GM23338 (cell line): ENCODE data around the gene PARVA. TPM values are rescaled to one million over a fixed set of nuclear protein-coding genes. Genes with fewer than 3 reads are reported as not detected.

Source experiments
- ATAC-seq: fragments of 200-7000 bp; cut with Tn5 transposase; 3 replicates; pipeline ENCODE4 v1.9.1; 2020
- DNase-seq: peaks from one replicate; pipeline ENCODE4 v3.0.0-alpha.2; 2015; ENCODE audit warnings: low spot score
- H2AFZ ChIP-seq: fragments of 200-600 bp; sonication (generic); 2 replicates; pipeline ENCODE4 v1.8.0; 2016; ENCODE audit warnings: antibody characterized with exemption, mild to moderate bottlenecking, moderate library complexity
- H3F3A ChIP-seq: fragments of 200-600 bp; sonication (generic); replicated peaks from 2 replicates; pipeline ENCODE4 v1.8.0; 2017; ENCODE audit warnings: antibody characterized with exemption, mixed run types, low read depth
- H3K27ac ChIP-seq: fragments of 200-600 bp; sonication (generic); 2 replicates; pipeline ENCODE4 v1.6.1; 2016; ENCODE audit warnings: low read depth
- H3K27me3 ChIP-seq: fragments of 200-600 bp; sonication (generic); 2 replicates; pipeline ENCODE4 v1.8.0; 2016; ENCODE audit warnings: mild to moderate bottlenecking, mixed run types, moderate library complexity; ENCODE audit not compliant: insufficient read depth
- H3K36me3 ChIP-seq: fragments of 200-600 bp; sonication (generic); 2 replicates; pipeline ENCODE4 v1.8.0; 2016; ENCODE audit warnings: mild to moderate bottlenecking; ENCODE audit not compliant: insufficient read depth
- H3K4me1 ChIP-seq: fragments of 200-600 bp; sonication (generic); 2 replicates; pipeline ENCODE4 v1.8.0; 2016; ENCODE audit warnings: mild to moderate bottlenecking, moderate library complexity; ENCODE audit not compliant: insufficient read depth
- H3K4me2 ChIP-seq: fragments of 200-600 bp; sonication (generic); 2 replicates; pipeline ENCODE4 v1.7.1; 2017; ENCODE audit warnings: mixed run types
- H3K4me3 ChIP-seq: fragments of 200-600 bp; sonication (generic); 2 replicates; pipeline ENCODE4 v1.6.1; 2016; ENCODE audit warnings: mixed run types
- H3K79me2 ChIP-seq: fragments of 200-600 bp; sonication (generic); replicated peaks from 2 replicates; pipeline ENCODE4 v1.8.0; 2017; ENCODE audit warnings: mild to moderate bottlenecking; ENCODE audit not compliant: insufficient read depth
- H3K9me2 ChIP-seq: fragments of 200-600 bp; sonication (generic); 2 replicates; pipeline ENCODE4 v1.8.0; 2017; ENCODE audit not compliant: insufficient read depth
- H4K20me1 ChIP-seq: fragments of 200-600 bp; sonication (generic); replicated peaks from 2 replicates; pipeline ENCODE4 v1.8.0; 2017; ENCODE audit warnings: mild to moderate bottlenecking; ENCODE audit not compliant: insufficient read depth
- H3K27ac Mint-ChIP-seq: 2 replicates; pipeline ENCODE4 v1.8.0; 2020; ENCODE audit warnings: inconsistent platforms, mild to moderate bottlenecking, moderate library complexity, mixed read lengths
- H3K27me3 Mint-ChIP-seq: 3 replicates; pipeline ENCODE4 v1.8.0; 2022; ENCODE audit warnings: low read depth, mild to moderate bottlenecking, moderate library complexity, mixed read lengths, inconsistent platforms; ENCODE audit not compliant: insufficient read depth, poor library complexity
- H3K36me3 Mint-ChIP-seq: 3 replicates; pipeline ENCODE4 v1.8.0; 2021; ENCODE audit warnings: low read depth, mild to moderate bottlenecking, inconsistent platforms, moderate library complexity, mixed read lengths
- H3K4me1 Mint-ChIP-seq: 3 replicates; pipeline ENCODE4 v1.8.0; 2020; ENCODE audit warnings: mild to moderate bottlenecking, inconsistent platforms, mixed read lengths
- H3K4me3 Mint-ChIP-seq: 3 replicates; pipeline ENCODE4 v1.8.0; 2021; ENCODE audit warnings: moderate library complexity, mild to moderate bottlenecking, inconsistent platforms, mixed read lengths
- H3K9me3 Mint-ChIP-seq: 3 replicates; pipeline ENCODE4 v1.8.0; 2020; ENCODE audit warnings: moderate library complexity, mild to moderate bottlenecking, inconsistent platforms, mixed read lengths
- NANOG ChIP-seq: IDR thresholded peaks from 2 replicates; pipeline ENCODE4 v1.6.1; 2016; ENCODE audit warnings: antibody characterized with exemption, borderline replicate concordance
- POLR2AphosphoS5 ChIP-seq: IDR thresholded peaks from 2 replicates; pipeline ENCODE4 v1.6.1; 2016; ENCODE audit warnings: antibody characterized with exemption, low read depth
- ZNF331 ChIP-seq: fragments of 250-450 bp; sonication (Bioruptor Pico); IDR thresholded peaks from 2 replicates; pipeline ENCODE4 v1.5.0; 2020; ENCODE audit warnings: low read depth, mild to moderate bottlenecking, moderate library complexity
- polyA plus RNA-seq: library from polyadenylated mRNA; unstranded; fragments of >200 nt; fragmentation: Nextera tagmentation; extraction: Ambion mirVana; gene quantifications from 2 replicates; pipeline ENCODE4 v1.2.1, GENCODE V29; 2016
- total RNA-seq: library from RNA; depleted of rRNA; stranded (reverse); fragments of >200 nt; shearing (Covaris generic); gene quantifications from 2 replicates; pipeline ENCODE4 v1.2.3, GENCODE V29; 2014
- TF ChIP-seq, protein P1 (sequence below): fragments of 250-450 bp; sonication (Bioruptor Pico); IDR thresholded peaks from 2 replicates; pipeline ENCODE4 v1.5.0; 2020; ENCODE audit warnings: mild to moderate bottlenecking, moderate library complexity

The PARVA gene
- total and polyA plus RNA-seq, 2 experiments from 2014 or later, result 5.8 to 6.9 TPM

GRCh38 chr11:12417691-12418611 is 40.6 kb downstream of the PARVA start (continued):
- TF ChIP-seq, protein P1, sequence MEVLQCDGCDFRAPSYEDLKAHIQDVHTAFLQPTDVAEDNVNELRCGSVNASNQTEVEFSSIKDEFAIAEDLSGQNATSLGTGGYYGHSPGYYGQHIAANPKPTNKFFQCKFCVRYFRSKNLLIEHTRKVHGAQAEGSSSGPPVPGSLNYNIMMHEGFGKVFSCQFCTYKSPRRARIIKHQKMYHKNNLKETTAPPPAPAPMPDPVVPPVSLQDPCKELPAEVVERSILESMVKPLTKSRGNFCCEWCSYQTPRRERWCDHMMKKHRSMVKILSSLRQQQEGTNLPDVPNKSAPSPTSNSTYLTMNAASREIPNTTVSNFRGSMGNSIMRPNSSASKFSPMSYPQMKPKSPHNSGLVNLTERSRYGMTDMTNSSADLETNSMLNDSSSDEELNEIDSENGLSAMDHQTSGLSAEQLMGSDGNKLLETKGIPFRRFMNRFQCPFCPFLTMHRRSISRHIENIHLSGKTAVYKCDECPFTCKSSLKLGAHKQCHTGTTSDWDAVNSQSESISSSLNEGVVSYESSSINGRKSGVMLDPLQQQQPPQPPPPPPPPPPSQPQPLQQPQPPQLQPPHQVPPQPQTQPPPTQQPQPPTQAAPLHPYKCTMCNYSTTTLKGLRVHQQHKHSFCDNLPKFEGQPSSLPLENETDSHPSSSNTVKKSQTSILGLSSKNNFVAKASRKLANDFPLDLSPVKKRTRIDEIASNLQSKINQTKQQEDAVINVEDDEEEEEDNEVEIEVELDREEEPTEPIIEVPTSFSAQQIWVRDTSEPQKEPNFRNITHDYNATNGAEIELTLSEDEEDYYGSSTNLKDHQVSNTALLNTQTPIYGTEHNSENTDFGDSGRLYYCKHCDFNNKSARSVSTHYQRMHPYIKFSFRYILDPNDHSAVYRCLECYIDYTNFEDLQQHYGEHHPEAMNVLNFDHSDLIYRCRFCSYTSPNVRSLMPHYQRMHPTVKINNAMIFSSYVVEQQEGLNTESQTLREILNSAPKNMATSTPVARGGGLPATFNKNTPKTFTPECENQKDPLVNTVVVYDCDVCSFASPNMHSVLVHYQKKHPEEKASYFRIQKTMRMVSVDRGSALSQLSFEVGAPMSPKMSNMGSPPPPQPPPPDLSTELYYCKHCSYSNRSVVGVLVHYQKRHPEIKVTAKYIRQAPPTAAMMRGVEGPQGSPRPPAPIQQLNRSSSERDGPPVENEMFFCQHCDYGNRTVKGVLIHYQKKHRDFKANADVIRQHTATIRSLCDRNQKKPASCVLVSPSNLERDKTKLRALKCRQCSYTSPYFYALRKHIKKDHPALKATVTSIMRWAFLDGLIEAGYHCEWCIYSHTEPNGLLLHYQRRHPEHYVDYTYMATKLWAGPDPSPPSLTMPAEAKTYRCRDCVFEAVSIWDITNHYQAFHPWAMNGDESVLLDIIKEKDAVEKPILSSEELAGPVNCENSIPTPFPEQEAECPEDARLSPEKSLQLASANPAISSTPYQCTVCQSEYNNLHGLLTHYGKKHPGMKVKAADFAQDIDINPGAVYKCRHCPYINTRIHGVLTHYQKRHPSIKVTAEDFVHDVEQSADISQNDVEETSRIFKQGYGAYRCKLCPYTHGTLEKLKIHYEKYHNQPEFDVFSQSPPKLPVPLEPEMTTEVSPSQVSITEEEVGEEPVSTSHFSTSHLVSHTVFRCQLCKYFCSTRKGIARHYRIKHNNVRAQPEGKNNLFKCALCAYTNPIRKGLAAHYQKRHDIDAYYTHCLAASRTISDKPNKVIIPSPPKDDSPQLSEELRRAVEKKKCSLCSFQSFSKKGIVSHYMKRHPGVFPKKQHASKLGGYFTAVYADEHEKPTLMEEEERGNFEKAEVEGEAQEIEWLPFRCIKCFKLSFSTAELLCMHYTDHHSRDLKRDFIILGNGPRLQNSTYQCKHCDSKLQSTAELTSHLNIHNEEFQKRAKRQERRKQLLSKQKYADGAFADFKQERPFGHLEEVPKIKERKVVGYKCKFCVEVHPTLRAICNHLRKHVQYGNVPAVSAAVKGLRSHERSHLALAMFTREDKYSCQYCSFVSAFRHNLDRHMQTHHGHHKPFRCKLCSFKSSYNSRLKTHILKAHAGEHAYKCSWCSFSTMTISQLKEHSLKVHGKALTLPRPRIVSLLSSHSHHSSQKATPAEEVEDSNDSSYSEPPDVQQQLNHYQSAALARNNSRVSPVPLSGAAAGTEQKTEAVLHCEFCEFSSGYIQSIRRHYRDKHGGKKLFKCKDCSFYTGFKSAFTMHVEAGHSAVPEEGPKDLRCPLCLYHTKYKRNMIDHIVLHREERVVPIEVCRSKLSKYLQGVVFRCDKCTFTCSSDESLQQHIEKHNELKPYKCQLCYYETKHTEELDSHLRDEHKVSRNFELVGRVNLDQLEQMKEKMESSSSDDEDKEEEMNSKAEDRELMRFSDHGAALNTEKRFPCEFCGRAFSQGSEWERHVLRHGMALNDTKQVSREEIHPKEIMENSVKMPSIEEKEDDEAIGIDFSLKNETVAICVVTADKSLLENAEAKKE (CRISPR knock-in tag), result no peak
- TF ChIP-seq NANOG (no peak), POLR2AphosphoS5 (no peak)

DNA sequence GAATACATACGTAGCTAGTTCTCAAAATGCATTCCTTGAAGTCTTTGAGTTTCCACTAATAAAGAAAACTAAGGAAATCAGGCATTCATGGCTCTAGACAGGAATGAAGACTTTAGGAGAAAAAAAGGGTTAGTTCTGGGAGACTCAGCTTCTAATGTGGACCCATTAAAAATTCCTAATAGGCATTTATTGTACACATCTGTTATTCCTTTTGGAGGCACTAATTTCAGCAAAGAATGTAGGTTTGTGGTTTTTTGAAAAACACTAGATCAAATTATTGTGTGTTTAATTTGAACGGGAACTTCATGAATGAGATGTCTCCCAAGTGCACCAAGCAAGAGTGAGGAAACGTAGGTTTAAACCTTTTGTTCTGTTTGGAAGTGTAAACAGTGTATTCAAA is 42.7 kb downstream of the PARVA start:
- Histone ChIP-seq H3K4me3 (no peak overlapping the region), H3K4me1 (peaks cover 4% of the 10 kb centered on the region; the same call in 1 of the 2 replicates), H3F3A (no peaks in the 10 kb centered on the region), H3K27me3 (no peaks in the 10 kb centered on the region), H3K79me2 (no peaks in the 10 kb centered on the region), H3K9me2 (peaks cover 9% of the 10 kb centered on the region; the same call in 1 of the 2 replicates), H3K4me2 (no peak overlapping the region), H3K36me3 (no peaks in the 10 kb centered on the region), H3K27ac (no peak overlapping the region), H2AFZ (no peak overlapping the region), H4K20me1 (no peaks in the 10 kb centered on the region)
- Mint-ChIP-seq H3K27me3 (peaks cover 3% of the 10 kb centered on the region), H3K4me3 (no peak overlapping the region), H3K9me3 (no peaks in the 10 kb centered on the region; the same call in 2 of the 3 replicates), H3K4me1 (peaks cover 10% of the 10 kb centered on the region), H3K27ac (no peak overlapping the region), H3K36me3 (no peaks in the 10 kb centered on the region)
- DNase-seq (no peak), ATAC-seq (no peak)
- no peak for TF ChIP-seq ZNF331 (CRISPR knock-in tag)
